Activated CD4-positive, alpha-beta T cell treated with anti-CD3 and anti-CD28 coated beads for 24 hours (primary cell): ENCODE measurements around the gene TREX2.
A peak's percentile ranks its signal among the peaks of the same experiment; 100 is the strongest.
"Not testable (repeated sequence)": the region's sequence is repeated elsewhere in the genome, so short reads cannot be mapped to it uniquely, and the experiment has no call there.

Experiments used
- DNase-seq, 2 donors: peaks; one replicate each; pipeline ENCODE4 v3.0.0-alpha.2; 2020; ENCODE audit warnings: low read depth in 2 of 2

TREX2 gene

DNA sequence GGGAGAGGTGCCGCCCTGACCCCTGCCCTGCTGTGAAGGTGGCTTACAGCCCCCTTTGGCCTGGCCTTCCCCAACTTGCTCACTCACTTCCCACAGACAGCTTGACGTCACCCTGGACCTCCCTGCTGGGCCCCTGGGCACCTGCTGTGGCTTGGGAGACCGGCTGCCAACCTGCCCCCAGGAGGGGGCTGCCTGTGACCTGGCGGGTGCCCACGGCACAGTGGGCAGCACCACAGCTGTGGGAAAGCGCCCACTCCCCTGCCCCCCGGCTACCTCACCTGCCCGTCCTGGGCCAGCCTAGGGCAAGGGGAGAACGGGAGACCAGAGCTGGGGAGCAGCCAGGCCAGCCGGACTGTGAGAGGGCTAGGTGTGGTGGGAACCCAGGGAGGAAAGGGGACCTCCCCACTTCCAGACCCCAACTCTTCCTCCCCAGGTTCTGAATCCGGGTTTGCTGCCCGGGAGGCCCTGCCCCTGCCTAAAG is 36.9 kb downstream of the TREX2 start:
- DNase-seq, result no peak

DNA sequence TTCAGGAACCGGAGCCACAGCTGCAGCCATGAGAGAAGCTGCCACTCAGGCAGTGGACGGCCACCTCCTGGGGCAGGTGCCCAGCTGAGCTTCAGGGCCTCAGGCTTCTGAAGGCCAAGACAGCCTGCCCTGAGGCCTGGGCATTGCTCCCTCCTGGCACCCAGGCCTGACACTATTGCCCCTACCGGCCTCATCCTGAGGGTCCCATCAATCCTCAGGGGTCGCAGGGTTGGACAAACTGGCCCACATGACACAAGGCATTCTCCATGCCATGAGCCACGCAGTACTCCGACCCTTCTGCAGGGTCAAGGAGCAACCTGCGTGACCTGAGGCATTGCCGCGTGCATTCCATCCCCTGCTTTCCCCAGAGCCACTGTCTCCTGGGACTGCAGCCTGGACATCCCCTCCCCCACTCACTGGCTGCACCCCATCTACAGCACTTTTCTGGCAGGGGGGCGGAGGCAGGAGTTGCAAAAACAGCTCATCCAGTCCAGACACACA is 37.6 kb downstream of the TREX2 start:
- DNase-seq, result no peak

DNA sequence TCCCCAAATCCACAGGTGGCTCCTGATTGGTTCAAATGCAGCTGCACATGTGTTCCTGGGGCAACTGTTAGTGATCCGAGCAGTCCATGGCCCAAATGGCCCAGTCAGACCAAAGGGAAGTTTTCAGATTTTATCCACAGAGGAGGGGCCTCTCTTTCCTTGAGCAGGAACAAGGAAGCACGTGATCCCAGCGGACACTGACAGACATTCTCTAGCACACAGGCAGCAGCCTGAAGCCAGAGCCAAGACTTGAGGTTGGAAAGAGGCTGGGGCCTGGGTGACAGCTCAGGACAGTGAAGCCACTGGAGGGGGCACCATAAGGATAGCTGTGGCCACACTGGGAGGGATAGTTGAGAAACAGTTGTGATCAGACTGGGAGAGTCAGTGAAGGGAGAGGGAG is 38.1 kb downstream of the TREX2 start:
- DNase-seq, result no peak

DNA sequence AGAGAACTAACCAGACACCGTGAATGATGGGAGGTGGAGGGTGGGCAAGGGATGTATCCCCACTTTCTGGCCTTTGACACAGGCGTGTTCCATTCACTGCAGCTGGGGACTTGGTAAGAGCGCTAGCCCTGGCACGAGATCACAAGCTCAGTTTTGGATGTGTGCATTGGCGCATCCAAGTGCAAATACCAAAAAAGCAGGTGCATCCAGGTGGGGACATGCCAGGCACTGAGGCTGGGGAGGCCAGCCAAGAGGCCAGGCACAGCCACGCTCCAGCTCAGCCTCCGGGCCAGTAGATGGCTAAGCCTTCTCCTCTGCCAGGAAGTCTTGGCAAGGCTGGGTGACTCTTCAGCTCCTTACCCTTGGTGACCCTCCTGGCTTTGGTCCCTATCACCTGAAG is 39.0 kb downstream of the TREX2 start:
- DNase-seq, result no peak

DNA sequence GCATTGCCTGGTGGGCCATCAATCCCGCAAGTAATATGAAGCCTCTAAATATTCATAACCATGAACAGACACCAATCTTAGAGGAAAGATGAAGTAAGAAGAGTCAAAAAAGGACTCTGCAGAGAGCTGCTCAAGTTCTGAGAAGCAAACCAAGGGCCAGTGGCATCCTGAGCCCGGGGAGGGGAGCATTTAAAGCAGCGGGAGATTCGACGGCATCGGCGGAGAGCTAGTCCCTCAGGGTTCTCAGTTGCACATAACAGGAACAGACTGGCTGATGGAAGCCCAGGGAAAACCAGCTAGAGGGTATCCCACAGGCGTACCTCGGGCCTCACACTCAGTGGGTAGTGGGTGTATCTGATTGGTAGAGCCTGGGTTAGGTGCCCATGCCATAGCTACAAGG is 39.8 kb downstream of the TREX2 start:
- no peak for DNase-seq

DNA sequence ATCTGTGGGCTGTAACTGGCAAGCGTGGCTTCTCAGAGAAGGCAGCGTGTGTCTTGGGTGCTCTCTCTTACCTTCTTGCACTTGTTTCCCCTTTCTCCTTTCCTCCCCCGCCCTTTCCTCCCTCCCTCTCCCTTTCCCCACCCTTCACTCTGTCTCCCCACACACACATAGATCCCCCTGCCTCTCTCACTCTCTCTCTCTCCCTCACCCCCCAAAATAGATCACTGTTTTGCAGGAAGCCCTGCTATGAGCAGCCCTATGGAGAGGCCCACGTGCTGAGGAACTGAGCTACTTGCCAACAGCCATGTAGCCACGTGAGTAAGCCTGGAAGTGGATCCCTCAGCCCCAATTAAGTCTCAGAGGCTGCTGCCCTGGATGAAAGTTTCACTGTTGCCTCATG is 40.4 kb downstream of the TREX2 start:
- no peak for DNase-seq

DNA sequence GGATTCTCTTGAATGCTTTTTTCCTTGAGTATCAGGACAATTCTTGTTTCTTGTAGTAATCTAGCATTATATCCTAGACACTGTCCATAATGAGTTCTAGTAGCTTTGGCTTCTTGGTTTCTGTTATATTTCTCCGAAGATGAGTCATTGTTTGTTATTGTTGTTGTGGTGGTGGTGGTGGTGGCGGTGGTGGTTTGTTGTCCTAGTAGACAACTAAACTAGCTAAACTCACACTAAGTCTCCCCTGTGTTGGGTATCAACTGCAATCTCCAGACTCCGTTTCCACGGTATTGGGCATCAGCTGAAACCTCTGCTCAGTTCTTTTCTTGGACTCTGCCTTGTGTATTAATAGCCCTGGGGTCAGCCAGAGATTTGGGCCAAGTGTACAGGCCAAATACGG is 41.5 kb downstream of the TREX2 start:
- DNase-seq, result not testable (repeated sequence)

DNA sequence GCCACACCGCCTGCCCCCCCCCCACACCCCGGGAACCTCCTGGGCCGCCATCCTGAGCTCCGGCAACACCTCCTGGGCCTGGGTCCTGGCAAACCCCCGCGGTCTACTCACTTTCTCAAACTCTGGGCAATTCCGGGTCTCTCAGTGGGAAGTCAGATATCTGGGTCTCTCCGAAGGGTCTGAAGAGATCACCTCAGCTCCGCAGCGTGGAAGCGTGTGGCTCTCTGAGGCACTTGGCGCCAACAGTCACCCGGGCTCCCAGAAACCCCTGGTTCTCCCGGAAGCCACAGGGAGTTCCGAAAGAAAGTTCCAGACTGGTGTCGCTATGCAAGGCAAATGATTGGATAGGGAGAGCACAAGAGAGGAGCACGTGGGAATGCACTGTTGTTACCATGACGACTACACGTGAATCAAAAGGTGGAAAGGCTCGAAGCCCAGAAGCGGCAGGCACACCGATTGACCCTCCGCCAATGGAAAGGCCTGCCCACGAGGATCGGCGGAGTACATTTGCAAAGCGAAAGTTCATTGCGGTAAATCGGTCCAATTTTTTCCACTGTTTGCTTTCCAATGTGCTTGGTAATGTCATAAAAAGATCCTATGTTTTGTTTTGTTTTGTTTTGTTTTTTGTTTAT is 44.6 kb downstream of the TREX2 start, which contains the start of gene PNMA6E:
Gene PNMA6E, minus strand, starts transcription at position 218 of the 632 bp plus-strand sequence. CDS start 2,501 bp downstream, outside the sequence.
- no peak for DNase-seq

DNA sequence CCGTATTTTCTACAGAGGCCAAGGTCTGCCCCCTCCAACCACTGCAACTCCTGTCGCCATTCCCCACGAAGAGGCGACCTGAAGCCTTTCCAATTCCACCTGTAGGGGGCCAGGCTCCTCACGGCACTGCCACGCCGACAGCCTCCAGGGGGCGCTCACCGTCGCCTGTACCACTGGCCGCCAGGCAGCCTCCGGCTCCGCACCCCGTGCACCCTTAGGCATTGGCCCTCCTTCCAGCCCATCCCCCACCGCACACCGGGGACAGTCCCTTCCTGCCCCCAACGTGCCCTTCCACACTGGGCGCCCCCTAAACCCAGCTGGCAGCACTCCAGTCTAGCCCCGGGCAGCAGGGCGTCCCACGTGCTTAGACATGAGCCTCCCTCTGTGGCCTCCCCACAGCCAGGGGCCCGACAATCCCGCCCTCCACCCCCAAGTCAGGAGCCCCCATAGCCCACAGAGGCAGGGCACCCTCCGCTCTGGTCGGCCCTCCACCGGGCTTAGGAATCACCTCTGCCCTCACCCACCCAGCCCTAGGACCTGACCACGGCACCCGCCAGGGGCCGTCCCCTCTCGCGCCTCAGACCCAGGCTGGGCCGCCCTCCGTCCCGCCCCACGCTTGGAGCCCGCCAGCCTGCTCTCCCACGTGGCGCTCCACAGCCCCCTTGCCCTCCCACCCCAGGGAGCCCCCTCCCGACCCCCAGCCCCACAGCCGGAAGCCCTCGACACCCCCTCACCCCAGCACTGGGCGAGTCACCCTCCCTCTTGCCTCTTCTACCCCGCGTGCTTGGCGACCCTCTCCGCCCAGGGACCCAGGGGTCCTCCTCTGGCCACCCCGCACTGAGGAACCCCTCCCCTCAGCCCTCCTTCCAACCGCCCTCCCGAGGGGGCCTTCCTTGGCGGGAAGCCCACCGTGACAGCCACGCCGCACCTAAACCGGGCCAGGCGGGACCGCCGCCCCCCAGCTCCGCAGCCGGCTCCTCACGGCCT is 45.4 kb downstream of the TREX2 start:
- DNase-seq, result peak; percentile 30 to 47

DNA sequence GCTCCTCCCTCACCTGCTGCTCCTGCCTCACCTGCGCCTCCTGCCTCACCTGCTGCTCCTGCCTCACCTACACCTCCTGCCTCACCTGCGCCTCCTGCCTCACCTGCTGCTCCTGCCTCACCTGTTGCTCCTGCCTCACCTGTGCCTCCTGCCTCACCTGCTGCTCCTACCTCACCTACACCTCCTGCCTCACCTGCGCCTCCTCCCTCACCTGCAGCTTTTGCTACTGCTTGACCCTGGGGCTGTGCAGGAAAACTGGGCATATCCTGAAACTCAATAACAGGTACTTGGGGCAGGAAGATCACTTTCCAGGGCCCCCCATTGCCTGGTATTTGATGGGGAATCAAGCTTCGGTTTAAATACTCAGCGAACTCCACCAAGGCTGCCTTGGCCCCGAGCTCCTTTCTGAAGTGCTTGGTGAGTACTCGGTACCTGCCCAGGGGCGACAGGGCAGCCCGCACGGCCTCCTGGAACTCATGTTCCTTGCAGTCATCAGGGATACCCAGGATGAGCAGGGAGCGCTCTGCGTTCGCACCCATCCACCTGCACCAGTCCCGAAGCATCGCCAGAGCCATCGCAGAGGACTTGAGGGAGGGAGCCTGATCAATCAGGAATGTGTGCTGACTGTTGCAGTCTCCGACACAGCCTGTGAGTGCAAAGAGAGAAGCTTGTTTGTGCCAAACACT is 47.4 kb downstream of the TREX2 start:
- no peak for DNase-seq

DNA sequence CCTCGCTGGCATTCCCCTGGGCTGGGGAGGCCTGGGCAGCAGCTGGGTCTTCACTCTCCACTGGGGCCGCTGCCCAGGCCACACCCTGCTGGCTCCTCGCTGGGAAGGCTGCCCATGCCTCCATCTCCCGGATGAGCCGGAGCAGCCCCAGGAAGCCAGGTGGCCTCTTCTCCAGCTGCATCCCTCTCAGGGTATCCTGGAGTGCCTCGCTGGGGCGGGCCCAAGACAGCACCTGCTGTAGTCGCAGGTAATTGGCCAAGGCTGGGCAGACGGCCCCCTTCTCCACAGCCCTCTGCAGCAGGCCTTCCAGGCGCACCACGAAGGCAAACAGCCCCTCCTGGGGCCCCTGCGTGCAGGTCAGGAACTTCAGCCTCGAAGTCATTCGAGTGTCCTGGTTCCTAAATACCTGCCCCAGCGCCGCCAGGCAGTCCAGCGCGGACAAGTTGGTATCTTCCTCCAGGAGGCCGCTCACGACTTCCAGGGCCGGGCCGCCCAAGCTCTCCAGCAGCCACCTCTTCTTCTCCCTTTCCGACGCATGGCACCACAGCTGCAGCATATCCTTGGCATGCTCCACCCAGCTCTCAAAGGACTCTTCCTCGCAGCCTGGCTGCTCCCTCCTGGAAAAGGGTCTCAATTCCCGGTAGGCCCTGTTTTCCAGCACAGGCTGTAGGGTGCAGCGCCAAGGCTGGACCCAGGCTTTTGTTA is 48.4 kb downstream of the TREX2 start:
- DNase-seq, result no peak

DNA sequence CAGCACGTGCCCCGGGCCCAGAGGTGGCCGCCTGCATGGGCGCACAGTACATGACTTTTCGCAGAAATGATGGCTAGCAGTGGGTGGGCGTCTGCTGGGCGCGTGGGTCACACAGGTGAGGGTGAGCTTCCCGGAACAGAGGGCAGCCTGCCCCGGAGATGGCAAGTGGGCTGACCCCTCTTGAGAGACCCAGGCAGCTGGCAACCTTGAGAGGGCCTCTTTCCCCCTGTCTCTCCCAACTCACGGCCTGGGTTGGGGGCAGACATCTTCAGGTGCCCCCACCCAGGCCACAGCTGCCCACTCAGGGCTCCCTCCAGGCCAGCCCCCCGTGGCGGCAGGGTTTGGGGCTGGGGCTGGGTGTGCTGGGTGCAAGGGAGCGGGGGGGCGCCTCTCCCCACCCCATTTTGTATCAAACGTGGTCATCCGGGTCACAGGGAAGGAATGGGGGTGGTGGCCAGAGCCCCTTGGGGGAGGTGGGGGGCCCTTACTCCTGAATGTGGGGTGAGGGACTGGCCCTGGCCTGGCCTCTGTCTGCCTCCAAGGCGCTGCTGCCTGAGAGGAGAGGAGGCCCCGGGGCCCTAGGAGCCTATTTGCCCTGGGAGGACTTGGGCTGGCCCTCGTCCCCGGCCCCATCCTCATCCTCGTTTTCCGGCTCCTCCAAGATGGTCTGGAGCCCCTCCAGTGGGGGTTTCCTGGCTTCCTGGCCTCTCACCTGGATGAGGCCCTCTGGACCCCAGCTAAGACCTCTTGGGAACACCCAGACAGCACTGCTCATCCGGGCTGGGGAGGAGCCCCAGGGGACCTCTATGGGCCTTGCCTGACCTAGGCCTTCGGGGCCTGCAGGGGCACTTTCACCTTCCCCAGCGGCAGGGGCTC is 49.3 kb downstream of the TREX2 start:
- no peak for DNase-seq

DNA sequence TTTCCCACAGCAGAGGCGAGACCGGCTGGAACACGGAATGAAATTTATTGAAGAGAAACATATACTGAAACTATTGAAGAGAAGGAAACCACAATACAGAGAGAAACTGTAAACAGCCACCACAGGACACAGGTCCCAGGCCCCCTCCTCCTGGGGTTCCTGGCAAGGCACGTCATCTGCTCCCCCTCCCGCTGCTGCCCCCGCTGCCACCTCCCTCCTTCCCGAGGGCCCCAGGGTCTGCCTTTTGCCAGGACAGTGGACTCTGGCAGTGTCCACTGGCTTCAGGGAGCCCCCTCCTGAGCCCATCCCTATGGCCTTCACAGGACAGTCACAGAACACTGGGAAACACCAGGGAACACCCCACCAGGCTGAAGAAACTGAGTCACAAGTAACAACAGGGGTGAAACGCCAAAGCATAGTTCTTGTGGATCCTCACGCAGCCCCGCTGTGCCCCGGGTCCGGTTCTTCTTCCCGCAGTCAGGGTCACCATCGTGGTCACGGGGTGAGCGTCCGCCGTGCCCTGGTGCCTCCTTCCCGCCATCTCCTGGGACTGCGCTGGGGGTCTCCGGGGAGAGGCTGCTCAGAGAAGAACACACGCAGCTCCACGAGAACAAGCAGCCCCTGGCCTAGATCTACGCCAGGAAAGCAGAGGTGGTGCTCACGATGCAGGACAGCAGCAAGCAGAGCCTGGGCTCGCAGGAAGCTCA is 50.1 kb downstream of the TREX2 start:
- no peak for DNase-seq

DNA sequence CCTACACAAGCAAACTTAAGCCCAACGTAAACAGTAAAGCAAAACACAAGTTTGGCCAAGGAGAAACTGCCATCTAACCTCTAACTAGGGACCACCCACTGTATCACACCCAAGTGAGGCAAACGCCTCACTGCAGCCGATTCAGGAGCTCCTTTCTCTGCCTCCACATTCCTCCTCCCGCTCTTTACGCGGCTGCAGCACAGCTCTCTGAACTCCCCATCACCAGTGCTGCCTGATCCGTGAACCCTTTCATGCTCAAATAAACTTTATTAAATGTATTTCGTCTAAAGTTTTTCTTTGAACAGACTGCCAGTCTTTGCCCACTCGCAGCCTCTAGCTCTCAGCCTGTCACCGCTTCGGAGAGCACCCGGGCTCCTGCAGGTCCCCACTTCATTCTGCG is 51.2 kb downstream of the TREX2 start:
- no peak for DNase-seq
